HG02981 (cell line): ENCODE data around the gene IGLL1.
"Not testable (repeated sequence)": the region's sequence is repeated elsewhere in the genome, so short reads cannot be mapped to it uniquely, and the experiment has no call there.

Experiments used
- ATAC-seq: cut with Tn5 transposase; IDR thresholded peaks from one replicate; pipeline ENCODE4 v1.9.1; 2021; ENCODE audit warnings: mild to moderate bottlenecking, moderate library complexity; ENCODE audit not compliant: unreplicated experiment

Gene IGLL1

DNA sequence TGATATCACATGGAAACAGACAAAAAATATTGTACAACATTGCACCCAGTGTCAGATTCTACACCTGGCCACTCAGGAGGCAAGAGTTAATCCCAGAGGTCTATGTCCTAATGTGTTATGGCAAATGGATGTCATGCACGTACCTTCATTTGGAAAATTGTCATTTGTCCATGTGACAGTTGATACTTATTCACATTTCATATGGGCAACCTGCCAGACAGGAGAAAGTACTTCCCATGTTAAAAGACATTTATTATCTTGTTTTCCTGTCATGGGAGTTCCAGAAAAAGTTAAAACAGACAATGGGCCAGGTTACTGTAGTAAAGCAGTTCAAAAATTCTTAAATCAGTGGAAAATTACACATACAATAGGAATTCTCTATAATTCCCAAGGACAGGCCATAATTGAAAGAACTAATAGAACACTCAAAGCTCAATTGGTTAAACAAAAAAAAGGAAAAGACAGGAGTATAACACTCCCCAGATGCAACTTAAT is 36.5 kb downstream of the IGLL1 start:
- not testable (repeated sequence) for ATAC-seq

DNA sequence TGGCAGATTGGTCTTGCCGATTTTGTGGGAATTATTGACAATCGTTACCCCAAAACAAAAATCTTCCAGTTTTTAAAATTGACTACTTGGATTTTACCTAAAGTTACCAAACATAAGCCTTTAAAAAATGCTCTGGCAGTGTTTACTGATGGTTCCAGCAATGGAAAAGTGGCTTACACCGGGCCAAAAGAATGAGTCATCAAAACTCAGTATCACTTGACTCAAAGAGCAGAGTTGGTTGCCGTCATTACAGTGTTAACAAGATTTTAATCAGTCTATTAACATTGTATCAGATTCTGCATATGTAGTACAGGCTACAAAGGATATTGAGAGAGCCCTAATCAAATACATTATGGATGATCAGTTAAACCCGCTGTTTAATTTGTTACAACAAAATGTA is 37.2 kb downstream of the IGLL1 start:
- ATAC-seq, result no peak

DNA sequence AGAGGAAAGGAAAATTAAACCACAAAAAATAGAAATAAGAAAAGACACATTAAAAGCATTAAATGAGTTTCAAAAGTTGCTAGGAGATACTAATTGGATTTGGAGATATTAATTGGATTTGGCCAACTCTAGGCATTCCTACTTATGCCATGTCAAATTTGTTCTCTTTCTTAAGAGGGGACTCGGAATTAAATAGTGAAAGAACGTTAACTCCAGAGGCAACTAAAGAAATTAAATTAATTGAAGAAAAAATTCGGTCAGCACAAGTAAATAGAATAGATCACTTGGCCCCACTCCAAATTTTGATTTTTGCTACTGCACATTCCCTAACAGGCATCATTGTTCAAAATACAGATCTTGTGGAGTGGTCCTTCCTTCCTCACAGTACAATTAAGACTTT is 37.7 kb downstream of the IGLL1 start:
- ATAC-seq, result not testable (repeated sequence)

DNA sequence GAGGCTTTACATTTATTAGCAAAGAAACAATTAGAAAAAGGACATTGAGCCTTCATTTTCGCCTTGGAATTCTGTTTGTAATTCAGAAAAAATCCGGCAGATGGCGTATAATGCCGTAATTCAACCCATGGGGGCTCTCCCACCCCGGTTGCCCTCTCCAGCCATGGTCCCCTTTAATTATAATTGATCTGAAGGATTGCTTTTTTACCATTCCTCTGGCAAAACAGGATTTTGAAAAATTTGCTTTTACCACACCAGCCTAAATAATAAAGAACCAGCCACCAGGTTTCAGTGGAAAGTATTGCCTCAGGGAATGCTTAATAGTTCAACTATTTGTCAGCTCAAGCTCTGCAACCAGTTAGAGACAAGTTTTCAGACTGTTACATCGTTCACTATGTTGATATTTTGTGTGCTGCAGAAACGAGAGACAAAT is 38.2 kb downstream of the IGLL1 start:
- ATAC-seq, result not testable (repeated sequence)

DNA sequence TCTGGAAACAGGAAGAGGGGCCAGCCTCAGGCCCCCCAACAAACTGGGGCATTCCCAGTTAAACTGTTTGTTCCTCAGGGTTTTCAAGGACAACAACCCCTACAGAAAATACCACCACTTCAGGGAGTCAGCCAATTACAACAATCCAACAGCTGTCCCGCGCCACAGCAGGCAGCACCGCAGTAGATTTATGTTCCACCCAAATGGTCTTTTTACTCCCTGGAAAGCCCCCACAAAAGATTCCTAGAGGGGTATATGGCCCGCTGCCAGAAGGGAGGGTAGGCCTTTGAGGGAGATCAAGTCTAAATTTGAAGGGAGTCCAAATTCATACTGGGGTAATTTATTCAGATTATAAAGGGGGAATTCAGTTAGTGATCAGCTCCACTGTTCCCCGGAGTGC is 39.3 kb downstream of the IGLL1 start:
- ATAC-seq, result not testable (repeated sequence)

DNA sequence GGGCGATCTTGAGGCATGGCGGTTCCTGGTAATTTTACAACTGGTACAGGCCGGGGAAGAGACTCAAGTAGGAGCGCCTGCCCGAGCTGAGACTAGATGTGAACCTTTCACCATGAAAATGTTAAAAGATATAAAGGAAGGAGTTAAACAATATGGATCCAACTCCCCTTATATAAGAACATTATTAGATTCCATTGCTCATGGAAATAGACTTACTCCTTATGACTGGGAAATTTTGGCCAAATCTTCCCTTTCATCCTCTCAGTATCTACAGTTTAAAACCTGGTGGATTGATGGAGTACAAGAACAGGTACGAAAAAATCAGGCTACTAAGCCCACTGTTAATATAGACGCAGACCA is 40.3 kb downstream of the IGLL1 start:
- ATAC-seq, result not testable (repeated sequence)

DNA sequence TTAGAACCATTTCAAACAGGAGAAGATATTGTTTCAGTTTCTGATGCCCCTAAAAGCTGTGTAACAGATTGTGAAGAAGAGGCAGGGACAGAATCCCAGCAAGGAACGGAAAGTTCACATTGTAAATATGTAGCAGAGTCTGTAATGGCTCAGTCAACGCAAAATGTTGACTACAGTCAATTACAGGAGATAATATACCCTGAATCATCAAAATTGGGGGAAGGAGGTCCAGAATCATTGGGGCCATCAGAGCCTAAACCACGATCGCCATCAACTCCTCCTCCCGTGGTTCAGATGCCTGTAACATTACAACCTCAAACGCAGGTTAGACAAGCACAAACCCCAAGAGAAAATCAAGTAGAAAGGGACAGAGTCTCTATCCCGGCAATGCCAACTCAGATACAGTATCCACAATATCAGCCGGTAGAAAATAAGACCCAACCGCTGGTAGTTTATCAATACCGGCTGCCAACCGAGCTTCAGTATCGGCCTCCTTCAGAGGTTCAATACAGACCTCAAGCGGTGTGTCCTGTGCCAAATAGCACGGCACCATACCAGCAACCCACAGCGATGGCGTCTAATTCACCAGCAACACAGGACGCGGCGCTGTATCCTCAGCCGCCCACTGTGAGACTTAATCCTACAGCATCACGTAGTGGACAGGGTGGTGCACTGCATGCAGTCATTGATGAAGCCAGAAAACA is 40.8 kb downstream of the IGLL1 start:
- no peak for ATAC-seq

DNA sequence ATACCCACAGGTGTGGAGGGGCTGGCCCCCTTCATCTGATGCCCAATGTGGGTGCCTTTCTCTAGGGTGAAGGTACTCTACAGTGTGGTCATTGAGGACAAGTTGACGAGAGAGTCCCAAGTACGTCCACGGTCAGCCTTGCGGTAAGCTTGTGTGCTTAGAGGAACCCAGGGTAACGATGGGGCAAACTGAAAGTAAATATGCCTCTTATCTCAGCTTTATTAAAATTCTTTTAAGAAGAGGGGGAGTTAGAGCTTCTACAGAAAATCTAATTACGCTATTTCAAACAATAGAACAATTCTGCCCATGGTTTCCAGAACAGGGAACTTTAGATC is 41.4 kb downstream of the IGLL1 start:
- ATAC-seq, result not testable (repeated sequence)

DNA sequence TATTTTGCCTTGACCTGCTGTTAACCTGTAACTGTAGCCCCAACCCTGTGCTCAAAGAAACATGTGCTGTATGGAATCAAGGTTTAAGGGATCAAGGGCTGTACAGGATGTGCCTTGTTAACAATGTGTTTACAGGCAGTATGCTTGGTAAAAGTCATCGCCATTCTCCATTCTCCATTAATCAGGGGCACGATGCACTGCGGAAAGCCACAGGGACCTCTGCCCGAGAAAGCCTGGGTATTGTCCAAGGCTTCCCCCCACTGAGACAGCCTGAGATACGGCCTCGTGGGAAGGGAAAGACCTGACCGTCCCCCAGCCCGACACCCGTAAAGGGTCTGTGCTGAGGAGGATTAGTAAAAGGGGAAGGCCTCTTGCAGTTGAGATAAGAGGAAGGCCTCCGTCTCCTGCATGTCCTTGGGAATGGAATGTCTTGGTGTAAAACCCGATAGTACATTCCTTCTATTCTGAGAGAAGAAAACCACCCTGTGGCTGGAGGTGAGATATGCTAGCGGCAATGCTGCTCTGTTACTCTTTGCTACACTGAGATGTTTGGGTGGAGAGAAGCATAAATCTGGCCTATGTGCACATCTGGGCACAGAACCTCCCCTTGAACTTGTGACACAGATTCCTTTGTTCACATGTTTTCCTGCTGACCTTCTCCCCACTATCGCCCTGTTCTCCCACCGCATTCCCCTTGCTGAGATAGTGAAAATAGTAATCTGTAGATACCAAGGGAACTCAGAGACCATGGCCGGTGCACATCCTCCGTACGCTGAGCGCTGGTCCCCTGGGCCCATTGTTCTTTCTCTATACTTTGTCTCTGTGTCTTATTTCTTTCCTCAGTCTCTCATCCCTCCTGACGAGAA is 42.0 kb downstream of the IGLL1 start:
- ATAC-seq, result not testable (repeated sequence)

DNA sequence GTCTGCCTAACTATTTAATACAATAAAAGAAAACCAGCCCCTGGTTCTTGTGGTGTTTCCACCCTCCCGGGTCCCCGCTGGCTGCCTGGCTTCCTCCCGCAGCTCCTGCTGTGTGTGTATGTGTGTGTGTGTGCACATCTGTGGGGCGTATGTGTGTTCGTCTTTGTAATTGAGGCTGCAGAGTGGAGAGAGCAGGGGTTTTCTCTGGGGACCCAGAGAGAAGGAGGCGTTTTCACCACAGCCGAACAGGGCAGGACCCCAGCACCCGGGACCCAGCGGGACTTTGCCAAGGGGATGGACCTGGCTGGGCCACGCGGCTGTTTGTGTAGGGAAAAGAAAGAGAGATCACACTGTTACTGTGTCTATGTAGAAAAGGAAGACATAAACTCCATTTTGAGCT is 42.7 kb downstream of the IGLL1 start:
- ATAC-seq, result no peak

DNA sequence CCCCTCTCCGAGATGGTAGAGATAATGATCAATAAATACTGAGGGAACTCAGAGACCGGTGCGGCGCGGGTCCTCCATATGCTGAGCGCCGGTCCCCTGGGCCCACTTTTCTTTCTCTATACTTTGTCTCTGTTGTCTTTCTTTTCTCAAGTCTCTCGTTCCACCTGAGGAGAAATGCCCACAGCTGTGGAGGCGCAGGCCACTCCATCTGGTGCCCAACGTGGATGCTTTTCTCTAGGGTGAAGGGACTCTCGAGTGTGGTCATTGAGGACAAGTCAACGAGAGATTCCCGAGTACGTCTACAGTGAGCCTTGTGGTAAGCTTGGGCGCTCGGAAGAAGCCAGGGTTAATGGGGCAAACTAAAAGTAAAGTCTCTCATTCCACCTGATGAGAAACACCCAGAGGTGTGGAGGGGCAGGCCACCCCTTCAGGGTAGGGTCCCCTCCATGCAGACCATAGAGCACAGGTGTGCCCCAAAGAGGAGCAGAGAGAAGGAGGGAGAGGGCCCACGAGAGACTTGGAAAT is 43.2 kb downstream of the IGLL1 start:
- ATAC-seq, result no peak

DNA sequence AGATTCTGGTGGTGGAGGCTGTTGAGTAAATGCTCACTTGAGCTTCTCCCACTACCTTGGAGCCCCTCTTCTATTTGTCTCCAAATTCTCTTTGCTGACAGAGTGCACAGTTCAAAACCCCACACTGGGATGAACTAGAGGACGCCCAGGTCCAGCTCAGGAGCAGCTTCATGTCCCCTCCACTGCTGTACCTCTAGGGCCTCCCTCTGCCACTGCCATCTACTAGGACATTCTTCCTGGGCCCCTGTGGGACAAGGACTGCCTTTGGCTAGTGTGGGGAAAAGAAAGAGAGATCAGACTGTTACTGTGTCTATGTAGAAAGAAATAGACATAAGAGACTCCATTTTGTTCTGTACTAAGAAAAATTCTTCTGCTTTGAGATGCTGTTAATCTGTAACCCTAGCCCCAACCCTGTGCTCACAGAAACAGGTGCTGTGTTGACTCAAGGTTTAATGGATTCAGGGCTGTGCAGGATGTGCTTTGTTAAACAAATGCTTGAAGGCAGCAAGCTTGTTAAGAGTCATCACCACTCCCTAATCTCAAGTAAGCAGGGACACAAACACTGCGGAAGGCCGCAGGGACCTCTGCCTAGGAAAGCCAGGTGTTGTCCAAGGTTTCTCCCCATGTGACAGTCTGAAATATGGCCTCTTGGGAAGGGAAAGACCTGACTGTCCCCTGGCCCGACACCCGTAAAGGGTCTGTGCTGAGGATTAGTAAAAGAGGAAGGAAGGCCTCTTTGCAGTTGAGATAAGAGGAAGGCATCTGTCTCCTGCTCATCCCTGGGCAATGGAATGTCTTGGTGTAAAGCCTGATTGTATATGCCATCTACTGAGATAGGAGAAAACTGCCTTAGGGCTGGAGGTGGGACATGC is 44.1 kb downstream of the IGLL1 start:
- ATAC-seq, result not testable (repeated sequence)

DNA sequence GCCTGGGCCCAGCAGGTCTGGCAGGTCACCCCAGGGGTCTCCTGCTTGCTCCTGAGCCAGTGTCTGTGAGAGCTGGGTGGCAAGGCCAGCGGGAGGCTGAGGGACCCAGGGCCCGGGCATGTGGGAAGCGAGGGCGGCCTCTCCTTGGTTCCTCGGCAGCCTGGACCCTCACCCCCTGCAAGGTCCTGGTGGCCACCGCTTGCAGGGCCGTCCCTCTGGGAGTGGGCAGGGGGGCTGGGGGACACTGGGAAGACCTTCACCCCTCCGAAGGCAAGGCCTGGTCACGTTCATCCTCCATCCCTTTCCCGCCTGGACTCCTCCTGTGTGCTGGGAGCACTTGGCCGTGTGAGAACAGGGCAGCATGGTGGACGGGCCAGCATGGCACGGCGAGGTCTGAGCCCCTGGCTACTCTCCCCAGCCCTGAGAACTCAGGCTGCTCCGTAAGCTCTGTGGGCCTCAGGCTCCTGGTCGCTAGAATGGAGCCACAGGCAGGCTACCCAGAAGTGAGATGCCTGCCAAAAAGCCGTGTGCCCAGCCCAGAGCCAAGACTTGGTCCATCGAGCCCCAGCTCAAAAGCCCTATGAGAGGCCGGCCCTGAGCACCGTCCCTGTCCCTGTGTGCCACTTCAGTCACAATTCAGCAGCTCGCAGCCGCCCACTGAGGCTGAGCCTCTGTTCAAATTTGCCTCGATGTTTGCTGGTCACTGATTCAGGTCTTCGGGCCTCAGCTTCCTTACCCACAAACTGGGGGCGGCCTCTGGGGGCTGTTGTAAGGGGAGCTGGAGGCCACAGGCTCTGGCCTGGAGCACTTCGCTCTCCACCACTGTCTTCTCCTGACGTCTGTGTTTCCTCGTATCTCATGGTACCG is 45.0 kb downstream of the IGLL1 start:
- no peak for ATAC-seq

DNA sequence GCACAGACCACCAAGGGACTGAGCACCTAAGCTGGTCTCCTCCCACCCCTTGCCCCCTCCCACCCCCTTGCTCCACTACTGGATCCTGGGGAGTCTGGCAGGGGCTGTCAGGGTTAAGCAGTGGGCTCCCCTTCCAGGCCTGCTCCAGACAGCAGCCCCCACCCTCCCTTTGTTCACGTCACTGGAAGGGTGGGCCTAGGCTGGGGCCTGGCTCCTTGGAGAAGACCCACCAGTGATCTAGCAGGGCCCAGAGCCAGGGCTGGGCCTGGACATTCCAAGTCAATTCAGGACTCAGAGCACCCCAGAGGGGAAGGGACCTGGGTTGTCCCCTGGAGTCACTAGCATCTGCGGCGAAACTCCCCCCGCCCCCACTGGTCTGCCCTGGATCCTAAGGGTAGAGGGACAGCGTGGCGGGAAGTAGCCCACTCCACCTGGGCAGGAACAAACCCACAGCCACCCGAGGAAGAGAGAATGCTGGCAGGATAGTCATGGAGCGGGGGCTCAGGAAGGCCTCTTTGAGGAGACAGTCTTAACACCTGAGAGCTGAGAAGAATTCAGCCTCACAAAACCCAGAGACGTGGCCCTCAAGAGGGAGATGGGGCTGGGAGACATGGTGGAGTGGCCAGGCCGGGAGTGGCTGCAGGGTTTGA is 45.8 kb downstream of the IGLL1 start:
- ATAC-seq, result no peak

DNA sequence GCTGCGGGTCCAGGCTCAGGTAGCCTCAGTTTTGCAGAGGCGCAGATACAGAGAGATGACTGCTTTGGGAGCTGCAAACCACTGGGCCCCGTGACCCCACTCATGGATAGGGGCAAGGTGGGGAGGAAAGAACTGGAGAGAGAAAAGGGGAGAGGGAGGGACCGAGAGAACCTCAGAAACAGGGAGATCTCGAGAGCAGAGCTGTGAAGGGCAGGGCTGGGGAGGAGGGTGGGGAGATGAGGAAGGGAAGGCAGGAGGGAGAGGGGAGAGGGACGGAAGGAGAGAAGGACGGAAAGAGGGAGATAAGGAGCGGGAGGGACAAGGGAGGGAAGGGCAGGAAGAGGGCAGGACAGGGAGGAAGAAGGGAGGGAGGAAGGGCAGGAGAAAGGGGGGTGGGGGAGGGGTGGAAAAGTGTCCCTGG is 46.3 kb downstream of the IGLL1 start:
- ATAC-seq, result no peak

DNA sequence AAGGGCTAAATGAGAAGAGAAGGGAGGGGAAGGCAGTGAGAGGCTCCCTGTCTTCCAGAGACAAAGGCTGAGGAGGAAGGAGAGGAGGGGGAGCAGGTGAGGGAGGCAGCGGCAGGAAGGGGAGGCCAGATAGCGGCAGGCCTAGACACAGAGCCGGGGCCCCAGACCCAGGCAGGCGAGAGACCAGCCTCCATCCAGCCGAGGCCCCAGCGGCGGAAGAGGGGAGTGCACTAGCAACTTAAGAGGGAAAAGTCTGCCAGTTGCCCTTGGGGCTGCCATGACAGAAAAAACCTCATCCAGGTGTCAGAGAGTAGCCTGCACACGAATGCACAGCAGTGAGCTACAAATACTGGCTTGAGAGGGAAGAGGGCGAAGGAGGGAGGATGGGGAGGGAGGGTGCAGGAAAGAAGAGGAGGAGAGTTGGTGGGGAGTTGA is 46.7 kb downstream of the IGLL1 start:
- ATAC-seq, result no peak

DNA sequence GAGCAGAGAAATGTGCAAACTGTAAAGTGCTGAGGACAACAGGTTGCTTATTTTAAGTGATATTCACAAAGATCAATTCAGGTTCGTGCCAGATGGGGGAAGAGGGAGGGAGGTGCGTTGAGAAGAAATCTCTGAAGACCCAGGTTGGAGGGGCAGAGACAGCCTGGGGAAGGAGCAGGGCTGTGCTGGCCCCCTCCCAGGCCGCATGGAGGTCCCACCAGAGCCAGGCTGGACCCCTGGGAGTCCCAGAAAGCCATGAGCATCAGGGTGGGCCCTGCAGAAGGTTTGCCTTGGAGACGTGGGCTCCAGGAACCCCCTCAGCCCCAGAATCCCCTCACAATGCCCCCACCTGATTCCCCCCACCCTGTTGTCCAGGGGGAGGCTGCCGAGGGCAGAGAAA is 47.4 kb downstream of the IGLL1 start:
- ATAC-seq, result no peak

DNA sequence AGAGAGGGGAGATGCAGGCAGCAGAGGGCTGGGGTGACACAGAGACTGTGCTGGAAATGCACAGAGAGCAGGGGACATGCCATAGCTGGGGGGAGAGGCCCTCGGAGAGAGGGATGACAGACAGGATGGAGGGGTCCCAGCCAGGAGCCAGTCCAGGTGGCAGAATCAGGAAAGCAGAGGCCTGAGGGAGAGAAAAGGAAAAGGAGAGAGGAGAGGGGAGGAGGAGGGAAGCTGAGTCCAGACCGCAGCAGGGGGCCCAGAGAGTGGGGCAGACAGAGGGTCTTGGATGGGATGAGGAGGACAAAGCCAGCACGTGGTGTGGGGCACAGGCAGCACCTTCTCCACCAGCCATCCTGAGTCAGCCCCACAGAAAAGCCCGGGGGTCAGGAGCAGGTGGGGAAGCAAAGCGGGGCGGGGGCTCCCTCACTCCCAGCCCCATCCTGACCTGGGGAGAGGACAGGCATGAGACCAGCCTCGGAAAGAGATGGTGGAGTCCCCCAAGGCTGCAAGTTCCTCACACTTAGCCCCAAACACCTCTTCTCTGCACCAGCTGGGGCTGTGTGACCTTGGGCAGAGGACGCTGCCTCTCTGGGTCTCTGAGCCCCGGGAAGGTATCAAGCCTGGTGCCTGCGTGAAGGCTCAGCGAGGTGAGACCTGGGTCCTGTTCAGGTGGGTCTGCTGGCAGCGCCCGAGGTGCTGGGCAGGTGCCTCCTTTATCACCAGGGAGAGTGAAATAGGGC is 48.0 kb downstream of the IGLL1 start:
- no peak for ATAC-seq
